Measurements from ENCODE around the gene EPHB2.

GRCh38 chr1:22955146-22955545, 244.5 kb downstream of the EPHB2 start:
- TF ChIP-seq CTCF (IDR thresholded peaks at IDR 0.05) (no peak), ZFX (IDR thresholded peaks at IDR 0.05; ENCODE audit: borderline replicate concordance) (no peak)

Measured in 22Rv1 (cell line).